Activated T-cell treated with anti-CD3 and anti-CD28 coated beads for 48 hours (primary cell): ENCODE results near the gene TNIK.

Source experiments
- DNase-seq: peaks from one replicate; pipeline ENCODE4 v3.0.0-alpha.2; 2020; ENCODE audit warnings: low read depth

TNIK gene

DNA sequence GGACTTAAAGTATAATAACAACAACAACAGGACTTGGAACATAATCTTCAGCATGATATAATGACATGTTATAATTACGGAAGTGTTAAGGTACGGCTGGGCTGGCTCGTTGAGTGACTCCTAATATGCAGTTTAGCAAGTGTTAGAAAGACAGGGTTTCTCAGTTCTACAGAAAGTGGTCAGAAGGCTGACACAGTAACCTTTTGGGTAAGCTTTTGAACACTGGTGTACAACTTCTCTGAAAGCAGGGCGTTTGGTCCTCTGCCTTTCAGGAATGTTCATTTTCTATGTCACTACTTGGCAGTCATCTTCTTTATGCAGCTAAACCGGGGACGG, 300.4 kb downstream of the TNIK start:
- DNase-seq: no peak

DNA sequence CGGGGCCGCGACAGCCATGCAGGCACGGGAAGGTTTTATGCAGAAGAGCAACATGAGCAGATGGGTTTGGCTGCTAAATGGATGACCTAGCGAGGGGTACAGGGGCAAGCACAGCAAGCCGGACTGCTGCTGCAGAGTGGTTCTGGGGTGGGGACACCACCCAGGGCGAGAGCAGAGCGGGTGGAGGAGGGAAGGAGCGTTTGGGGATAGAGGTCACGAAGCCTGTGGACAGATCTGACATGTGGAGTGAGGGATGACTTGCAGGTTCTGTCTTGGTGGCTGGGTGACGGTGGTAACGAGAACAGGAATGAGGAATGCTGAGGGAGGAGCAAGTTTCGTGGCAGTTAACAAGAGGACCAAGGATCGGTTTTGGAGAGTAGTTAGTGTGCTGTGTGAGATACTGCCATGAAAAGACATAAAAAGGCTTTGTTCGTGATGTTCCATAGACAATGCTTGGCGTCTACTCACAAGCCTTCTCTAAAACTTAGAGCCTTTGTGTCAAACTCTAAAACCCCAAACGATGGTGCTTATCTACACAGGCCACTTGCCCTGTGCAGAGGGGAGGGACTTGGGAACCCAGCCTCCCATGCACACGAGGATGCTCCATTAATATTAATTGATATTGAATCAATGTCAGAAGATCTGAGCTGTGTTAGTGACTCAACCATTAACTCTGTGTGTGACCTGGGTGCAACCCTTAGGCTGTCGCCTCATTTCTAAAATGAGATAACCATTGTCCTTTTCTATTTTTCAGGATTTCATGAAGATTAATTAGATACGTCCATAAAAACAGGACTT, 301.0 kb downstream of the TNIK start:
- DNase-seq: no peak

DNA sequence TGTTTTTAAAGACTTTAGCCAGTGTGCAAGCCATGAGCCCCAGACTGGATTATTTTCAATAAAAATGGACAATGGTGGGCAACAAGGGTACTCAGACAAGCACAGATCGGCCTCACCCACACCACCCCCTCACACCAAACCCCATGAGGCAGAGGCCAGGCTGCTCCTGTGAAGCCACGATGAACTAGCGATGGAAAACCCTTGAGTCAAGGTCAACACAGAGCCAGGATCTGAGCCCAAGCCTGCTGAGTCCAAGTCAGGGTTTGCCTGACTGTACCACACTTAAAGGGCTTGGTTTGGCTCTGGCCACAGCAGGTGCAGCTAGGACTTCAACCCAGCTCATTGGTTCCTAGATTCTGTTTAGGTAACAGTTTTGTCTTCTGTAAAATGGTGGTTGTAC, 302.2 kb downstream of the TNIK start:
- DNase-seq: no peak

DNA sequence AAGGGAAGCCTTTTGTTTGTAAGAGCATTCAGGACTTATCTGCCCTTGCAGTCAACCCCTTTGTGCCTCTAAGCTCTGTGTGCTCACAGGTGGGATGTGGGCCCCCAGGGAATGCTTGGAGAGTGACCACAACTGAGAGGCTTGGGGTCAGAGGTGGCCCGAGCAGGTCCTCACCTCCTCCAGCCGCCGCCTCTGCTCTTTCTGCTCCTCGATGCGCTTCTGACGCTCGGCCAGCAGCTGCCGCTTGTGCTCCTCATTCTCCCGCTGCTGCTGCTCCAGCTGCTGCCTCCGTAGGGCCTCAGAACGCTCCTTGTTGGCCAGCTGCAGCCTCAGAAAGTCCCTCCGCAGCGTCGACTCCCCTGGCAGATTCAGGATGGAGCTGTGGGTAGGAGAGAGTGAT, 302.9 kb downstream of the TNIK start:
- DNase-seq: no peak

DNA sequence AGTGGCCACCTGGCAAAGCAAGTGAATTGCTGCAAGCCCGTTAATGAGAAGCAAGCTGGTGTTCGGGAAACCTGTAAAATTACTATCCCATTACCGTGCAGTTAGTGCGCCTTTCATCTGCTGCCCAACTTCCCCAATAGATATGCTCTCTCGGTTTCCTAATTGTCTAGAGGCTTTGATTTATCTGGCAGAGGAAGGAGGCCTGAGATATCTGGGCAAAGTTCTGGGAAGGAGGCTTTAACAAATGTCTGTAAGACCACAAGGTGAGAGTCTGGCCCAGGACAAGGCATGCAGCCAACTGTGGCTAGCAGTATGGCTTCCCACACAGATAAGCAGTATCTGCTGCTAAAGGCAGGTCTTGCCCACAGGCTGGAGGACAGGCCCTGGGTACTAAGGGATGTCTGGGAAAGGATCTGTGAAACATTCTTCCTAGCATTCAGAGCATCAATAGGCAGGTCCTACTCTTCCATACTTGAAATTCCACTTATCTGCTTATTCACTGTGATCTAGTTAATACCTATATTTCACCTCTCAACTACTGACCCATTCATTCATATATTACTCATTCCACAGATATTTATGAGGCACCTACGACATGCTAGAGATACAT, 303.7 kb downstream of the TNIK start:
- DNase-seq: no peak

DNA sequence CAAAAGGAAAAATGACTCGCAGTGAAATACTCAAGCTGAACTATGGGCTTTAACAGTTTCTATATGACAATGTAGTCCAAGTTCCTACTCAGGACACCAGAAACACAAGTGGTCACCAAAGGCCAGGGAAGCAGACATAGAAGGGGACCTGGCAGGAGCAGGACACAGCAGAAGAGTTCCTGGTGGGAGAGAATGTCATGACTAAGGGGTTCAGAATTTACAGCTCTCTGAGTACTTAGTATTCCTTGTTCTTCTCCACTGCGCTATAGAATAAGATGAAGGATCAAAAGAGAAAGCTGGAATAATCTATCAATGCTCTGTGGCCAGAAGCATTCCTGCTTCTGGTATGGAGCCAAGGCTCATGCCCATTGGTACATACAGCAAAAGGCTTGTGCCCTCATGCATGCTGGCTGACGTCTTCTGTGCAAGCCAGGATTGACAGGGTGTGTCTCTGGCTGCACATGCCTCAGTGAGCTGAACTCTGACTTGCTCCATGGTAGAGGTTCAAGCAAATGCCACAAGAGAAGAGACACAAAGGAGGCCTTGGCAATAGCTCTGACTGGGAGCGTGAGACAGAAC, 305.0 kb downstream of the TNIK start:
- DNase-seq: no peak

DNA sequence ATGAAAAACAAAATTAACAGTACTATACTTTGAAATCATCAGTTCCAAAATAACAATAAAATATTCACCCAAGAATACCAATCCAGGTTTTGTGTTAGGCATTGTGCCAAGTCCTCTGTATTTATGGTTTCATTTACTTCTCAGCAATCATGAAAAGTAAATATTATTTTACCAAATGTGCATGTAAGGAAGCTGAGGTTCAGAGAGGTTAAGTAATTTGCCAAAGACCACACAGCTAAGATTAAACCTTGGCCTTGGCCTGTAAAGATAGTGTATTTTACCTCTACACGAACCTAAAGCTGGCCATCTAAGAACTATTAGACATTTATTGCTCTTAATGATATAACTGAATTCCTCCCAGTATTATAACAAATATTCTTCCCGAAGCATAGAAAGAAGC, 309.3 kb downstream of the TNIK start:
- DNase-seq: no peak

DNA sequence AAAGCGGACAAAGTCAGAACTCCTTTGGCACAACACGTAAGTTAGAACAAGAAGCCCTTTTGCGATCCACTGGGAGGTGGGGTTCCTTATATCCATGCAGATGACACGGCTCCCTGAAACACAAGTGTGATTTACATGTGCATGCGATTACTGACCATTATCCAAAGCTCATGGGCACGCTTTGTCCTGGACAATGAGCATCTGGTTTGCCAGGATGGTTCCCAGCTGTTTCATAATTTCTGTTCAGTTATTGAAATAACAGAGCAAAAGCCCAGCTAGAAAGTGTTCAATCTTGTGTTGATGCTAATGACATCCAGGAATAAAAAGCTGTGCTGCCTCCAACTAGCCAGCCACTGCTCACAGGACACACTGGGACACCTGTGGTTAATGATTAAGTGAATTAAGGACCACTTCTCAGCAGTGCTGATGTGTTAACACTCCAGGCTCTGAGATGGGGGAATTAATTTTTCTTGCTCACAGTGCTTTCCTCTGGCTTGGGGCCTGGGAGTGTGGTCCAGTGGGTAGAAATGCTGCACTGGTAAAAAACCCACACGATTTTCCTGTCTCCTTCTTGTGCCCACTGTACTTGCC, 310.6 kb downstream of the TNIK start:
- no peak for DNase-seq

DNA sequence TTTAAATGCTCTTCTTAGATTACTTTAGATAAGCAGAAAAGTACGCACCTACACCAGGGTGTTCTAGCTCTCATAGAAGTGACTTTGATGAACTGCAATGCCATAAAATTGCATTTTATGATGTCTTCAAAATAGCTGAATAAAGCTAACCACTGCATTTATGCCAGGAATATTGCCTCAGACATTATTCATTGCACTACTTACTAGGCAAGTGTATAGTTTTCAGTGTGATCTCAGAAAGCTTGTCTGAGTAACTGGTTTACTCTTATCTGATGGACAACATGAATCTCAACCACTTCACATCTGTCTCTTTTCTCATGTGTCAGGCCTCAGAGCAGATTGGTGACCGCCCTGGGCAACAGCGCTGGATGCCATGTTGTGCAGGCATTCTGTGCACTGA, 314.4 kb downstream of the TNIK start:
- no peak for DNase-seq

DNA sequence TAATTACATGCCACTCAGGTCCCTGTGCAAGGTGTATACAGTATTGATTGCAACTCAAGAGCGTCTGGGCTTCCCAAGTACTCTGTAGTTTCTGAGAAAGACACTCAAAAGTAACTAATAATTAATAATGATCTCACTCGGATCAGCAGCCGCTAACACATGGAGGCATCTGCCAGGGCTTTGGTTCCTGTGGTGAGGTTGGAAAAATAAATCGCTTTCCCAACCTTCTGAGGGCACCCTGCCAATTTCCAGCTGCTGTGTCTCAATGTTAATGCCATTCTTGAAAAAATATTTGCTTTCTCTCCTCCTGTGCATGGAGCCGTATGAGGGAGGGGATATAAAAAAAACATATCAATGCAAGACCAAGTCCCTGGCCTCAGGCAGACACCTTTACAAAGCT, 317.2 kb downstream of the TNIK start:
- no peak for DNase-seq

DNA sequence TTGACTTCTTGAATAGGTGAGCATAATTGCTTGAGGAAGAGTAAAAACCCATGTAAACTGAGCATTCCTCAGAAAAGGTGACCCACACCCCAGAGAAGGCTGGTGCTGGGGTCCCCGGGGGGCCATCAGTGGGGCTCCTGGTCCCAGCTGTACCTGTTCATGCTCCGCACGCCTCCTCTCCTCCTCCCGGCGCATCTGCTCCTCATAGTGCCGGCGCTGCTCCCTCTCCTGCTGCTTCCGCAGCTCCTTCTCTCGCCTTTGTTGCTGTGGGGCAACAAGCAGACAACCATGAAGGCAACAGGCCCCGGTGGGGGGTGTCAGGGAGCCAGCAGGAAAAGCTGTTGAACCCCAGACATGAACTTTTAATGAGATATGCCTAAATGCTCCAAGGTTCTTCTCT, 320.0 kb downstream of the TNIK start:
- no peak for DNase-seq

DNA sequence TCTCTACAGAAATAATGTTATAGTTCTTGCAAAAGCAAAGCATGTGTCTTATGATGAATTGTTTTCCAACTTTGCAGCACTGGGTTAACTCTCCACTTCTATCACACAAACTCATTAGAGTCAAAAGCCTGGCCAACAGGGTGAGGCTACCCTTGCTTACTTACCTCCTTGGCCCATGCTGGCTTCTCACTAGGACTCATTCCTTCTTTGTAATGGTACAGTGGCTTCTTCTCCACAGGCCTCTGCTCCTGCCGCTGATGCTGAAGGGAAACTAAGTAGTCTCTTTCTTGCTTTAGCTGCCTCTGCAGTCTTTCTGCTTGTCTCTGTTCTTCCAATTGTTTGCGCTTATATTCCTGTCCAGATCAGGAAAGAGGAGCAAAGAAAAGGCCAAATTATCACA, 322.2 kb downstream of the TNIK start:
- DNase-seq: no peak

DNA sequence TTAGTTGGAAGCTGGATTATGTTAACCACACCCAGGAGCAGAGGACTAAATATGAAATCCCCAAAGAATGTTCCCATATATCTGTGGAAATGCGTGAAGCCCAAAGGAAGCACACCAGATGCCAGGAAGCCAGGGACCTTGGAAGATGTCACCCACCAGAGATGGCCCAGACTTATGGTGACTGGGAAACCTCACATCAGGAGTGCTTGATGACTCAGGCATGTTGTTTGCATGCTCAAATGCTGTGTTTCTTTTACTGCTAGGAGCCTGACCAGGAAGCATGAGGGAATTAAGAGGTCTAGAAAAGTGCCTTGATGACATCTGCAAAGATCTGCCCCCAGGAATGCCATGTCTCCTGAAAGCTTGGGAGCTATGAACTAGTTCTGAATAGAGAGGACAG, 324.7 kb downstream of the TNIK start:
- DNase-seq: no peak

DNA sequence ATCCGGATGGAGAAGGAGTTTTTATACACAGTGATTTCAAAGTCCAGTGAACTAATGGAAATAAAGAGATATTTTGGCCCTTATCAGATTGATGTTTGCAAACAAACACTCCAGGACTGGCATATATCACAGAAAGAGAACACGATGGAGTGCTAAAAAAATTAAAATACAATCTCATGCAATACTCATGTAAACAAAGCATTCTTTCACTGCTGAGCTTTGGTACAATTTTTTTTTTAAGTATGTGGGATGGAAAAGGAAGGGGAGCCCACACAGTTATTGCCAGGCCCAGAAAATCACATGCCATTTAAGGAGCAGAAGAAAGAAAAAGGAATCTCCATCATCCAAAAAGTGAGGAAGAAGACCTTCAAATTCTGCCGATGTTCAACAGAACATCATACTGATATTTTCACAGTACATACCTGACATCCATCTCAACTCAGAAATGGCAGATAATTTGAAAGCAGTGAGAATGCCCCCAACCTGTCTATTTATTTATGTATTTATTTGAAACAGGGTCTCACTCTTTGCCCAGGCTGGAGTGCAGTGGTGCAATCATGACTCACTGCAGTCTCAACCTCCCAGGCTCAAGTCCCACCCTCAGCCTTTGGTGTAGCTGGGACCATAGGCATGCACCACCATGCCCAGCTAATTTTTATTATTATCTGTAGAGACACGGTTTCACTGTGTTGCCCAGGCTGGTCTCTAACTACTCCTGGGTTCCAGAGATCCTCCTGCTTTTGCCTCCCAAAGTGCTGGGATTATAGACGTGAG, 326.2 kb downstream of the TNIK start:
- DNase-seq: no peak

DNA sequence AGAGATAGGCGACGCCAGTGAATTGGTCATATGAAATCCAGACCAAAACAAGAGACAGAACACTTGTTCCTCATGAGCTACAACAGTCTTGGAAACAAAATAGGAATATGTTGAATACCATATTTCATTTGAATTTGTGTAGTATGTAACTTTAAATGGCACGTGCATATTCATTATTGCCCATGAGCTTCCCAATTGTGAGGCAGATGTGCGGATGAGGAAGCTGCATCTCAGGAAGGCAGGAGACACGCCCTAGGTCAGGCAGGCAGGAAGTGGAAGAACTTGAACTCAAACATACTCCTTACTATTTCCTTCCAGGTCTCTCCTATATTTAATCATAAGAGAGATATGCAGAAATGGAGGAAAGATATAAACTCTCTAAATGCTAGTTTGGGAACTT, 326.9 kb downstream of the TNIK start:
- DNase-seq: no peak

DNA sequence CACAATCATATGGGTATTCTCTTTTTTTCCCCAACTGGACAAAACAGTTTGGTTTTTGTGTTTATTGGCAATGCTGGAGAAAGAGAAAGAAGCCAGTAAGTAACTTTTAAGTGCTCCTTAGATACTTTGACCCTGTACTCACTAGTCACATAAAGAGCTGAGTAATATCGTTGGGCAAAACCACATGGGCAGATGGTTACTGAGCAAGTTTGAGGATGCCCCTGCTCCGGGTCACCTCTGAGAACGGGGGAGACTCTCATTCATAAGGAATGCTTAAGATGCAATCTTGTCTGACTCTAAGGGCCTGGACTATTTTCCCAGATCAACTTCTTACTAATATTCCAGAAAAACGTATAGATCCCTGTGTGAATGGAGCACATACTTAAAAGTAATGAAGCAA, 327.3 kb downstream of the TNIK start:
- no peak for DNase-seq

DNA sequence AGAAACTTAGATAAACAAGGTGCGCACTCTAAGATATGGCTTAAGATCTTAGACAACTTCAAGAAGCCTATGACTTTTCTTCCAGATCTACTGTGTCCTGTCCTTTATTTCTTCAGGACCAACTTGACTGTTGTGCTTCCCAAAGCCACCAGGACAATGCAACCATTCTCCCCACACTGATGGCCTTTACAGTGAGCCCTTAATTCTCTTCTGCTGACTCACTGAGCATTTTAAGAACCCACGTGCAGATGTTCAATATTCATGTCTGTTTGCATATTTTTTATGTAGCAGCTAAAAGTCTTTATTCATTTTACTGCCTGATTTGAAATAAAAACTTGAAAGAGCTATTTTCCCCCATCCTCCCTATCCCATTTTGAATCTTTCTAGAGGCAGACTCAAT, 330.4 kb downstream of the TNIK start:
- DNase-seq: no peak

DNA sequence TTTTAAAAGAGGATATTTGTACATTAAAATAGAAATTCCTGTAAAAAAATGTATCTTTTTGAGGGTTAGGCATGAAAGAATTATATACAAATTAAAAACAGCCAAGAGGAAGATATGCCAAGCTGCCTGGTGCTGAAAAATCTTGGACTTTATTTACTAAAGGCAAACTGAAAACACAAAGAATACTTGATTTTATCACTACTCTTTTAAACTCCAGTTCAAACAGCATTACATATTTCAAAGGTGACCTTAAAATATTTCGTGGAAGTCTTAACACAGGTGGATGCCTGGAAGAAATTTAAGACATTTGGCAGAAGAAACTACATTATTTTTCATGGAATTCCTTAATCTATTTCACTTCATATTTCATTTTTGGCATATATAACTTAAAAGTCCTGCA, 332.6 kb downstream of the TNIK start:
- DNase-seq: no peak

DNA sequence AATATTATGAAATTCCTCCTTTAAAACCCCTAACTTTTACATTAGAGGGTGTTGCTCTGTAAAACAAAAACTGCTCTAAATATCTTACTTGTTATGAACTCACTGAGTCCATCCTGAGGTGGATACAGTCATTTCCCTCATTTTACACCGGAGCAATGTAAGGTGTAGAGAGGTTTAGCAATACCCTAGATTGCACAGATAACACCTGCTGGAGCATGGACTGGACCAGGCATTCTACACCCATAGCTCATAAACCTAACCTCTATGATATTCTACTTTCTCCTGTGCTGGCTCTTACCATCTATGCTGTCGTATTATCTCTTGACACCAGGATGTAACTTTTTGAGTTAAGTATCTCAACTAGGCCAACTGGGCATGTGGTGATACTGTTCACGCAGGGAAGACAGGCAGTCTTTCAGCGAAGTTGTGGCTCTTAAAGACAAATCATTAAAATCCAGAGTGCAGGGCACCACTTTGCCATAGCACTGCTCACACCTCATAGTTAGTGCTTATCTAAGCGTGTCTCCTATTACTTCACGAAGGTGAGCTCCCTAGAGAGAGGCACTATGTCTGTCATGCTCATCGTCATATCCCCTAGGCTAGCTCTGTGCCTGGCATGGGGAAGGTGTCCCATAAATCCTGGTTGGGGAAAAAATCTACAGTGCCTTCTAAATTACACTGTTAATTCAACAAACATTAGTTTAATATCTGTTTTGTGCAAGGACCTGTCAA, 333.6 kb downstream of the TNIK start:
- no peak for DNase-seq

DNA sequence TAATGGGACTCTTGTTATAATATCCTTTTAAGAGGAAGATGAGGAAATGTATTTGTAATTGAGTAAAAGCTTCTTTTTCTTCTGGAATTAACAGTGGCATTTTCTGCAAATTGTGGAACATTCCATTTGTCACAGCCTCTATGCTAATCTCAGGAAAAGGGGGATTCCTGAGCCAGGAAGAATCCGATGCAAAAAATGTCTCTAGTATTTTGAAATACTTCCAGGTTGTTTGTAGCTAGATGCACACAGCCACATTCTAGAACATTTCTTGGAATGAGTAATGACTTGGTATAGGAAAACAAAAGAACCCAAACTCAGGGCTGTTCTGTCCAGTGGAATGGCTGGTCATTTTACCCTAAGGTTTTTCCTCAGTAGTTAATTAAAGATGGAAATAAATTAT, 335.2 kb downstream of the TNIK start:
- no peak for DNase-seq

DNA sequence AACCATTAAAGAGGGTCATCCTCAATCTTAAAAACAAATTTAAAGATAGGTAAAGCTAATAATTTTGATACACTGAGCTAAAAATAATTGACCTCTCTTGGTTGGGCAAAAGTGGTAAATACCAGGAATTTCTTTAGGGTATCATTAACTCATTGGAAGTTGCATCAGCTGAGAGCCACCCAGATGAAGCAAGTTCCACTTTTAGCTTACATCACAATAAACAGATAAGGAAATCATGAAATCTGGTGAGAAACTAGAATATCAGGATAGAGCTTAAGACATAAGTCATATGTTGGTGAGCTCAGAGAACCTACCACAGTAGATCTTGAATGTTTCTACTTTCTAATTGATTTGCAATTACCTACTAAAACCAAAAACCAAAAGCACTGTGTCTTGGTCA, 336.3 kb downstream of the TNIK start:
- no peak for DNase-seq

DNA sequence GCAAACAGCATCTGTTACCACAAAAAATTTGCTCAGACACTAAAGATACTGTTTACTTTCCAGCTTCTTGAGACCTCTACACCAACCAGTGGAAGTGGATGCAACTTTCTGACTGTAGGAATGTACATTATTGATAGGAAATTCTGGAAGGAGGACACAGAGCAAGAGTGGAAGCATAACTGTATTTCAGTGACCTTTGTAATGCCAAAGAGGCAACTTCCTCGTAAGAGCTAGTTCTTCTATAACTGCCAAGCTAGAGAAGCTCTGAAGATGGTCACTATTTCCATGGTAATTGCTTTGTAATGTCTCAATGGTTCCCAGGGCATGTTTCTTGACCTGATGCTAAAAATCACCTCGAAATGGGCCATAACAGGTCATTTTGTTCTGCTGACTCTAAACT, 337.3 kb downstream of the TNIK start:
- DNase-seq: no peak
